ENCODE results near the gene SLC6A19.

- TF ChIP-seq CTCF (IDR thresholded peaks at IDR 0.05 in 8 of 11, conservative IDR thresholded peaks at IDR 0.05 in 3 of 11) (no peak), POLR2A (IDR thresholded peaks at IDR 0.05) (no peak)
Measured at GRCh38 chr5:1177826-1178528, 23.4 kb upstream of the SLC6A19 start.
